ENCODE data around the gene UNK.

GRCh38 chr17:75817571-75817970, 33.0 kb downstream of the UNK start:
- TF ChIP-seq CTCF (conservative IDR thresholded peaks at IDR 0.05) (no peak), EZH2 (IDR thresholded peaks at IDR 0.05; ENCODE audit: low read depth) (no peak)
